Neural progenitor cell (in vitro differentiated cells): ENCODE measurements around the gene DIO3. TPM values are rescaled to one million over a fixed set of nuclear protein-coding genes. Genes with fewer than 3 reads are reported as not detected.

Experiments
- DNase-seq: peaks from one replicate; pipeline ENCODE4 v3.0.0-alpha.2; 2016; ENCODE audit warnings: low spot score
- H2AFZ ChIP-seq: fragments of 200-600 bp; sonication (generic); replicated peaks from 2 replicates; pipeline ENCODE4 v1.6.1; 2016; ENCODE audit warnings: antibody characterized with exemption
- H3F3A ChIP-seq: fragments of 200-600 bp; sonication (generic); 2 replicates; pipeline ENCODE4 v1.6.1; 2016; ENCODE audit warnings: antibody characterized with exemption, low read depth
- H3K27ac ChIP-seq: fragments of 200-600 bp; sonication (generic); 2 replicates; pipeline ENCODE4 v1.5.1; 2016; ENCODE audit warnings: mild to moderate bottlenecking
- H3K27me3 ChIP-seq: fragments of 200-600 bp; sonication (generic); 2 replicates; pipeline ENCODE4 v1.6.1; 2016; ENCODE audit warnings: mild to moderate bottlenecking, moderate library complexity
- H3K36me3 ChIP-seq: fragments of 200-600 bp; sonication (generic); 2 replicates; pipeline ENCODE4 v1.5.1; 2016
- H3K4me1 ChIP-seq: fragments of 200-600 bp; sonication (generic); 2 replicates; pipeline ENCODE4 v1.6.1; 2016; ENCODE audit warnings: mixed run types
- H3K4me2 ChIP-seq: fragments of 200-600 bp; sonication (generic); 2 replicates; pipeline ENCODE4 v1.6.1; 2016
- H3K4me3 ChIP-seq: fragments of 200-600 bp; sonication (generic); 2 replicates; pipeline ENCODE4 v1.5.1; 2016
- H3K79me2 ChIP-seq: fragments of 200-600 bp; sonication (generic); 2 replicates; pipeline ENCODE4 v1.6.1; 2016; ENCODE audit warnings: low read depth
- H3K9ac ChIP-seq: fragments of 200-600 bp; sonication (generic); 2 replicates; pipeline ENCODE4 v1.6.1; 2016
- H3K9me3 ChIP-seq: fragments of 200-600 bp; sonication (generic); 2 replicates; pipeline ENCODE4 v1.5.1; 2016; ENCODE audit warnings: low read depth
- H4K20me1 ChIP-seq: fragments of 200-600 bp; sonication (generic); 2 replicates; pipeline ENCODE4 v1.6.1; 2016; ENCODE audit warnings: low read depth
- H3K27ac Mint-ChIP-seq: 3 replicates; pipeline ENCODE4 v1.8.0; 2021; ENCODE audit warnings: mixed read lengths
- H3K27me3 Mint-ChIP-seq: 2 replicates; pipeline ENCODE4 v1.8.0; 2022; ENCODE audit warnings: low read depth, mild to moderate bottlenecking, inconsistent platforms, moderate library complexity, mixed read lengths; ENCODE audit not compliant: insufficient read depth
- H3K36me3 Mint-ChIP-seq: 3 replicates; pipeline ENCODE4 v1.8.0; 2021; ENCODE audit warnings: mixed read lengths
- H3K4me1 Mint-ChIP-seq: 3 replicates; pipeline ENCODE4 v1.8.0; 2021; ENCODE audit warnings: mixed read lengths
- H3K4me3 Mint-ChIP-seq: 3 replicates; pipeline ENCODE4 v1.8.0; 2021; ENCODE audit warnings: mild to moderate bottlenecking, moderate library complexity, mixed read lengths
- H3K9me3 Mint-ChIP-seq: 3 replicates; pipeline ENCODE4 v1.8.0; 2020; ENCODE audit warnings: mixed read lengths
- CTCF ChIP-seq: fragments of 200-600 bp; sonication (generic); IDR thresholded peaks from 2 replicates; pipeline ENCODE4 v1.5.1; 2017; ENCODE audit warnings: antibody characterized with exemption, mild to moderate bottlenecking
- EZH2 ChIP-seq: fragments of 200-600 bp; sonication (generic); IDR thresholded peaks from 2 replicates; pipeline ENCODE4 v1.6.1; 2017; ENCODE audit warnings: antibody characterized with exemption, mild to moderate bottlenecking, moderate library complexity
- EZH2phosphoT487 ChIP-seq: fragments of 200-600 bp; sonication (generic); IDR thresholded peaks from 2 replicates; pipeline ENCODE4 v1.6.1; 2017; ENCODE audit warnings: antibody characterized with exemption
- total RNA-seq: library from RNA; depleted of rRNA; stranded (reverse); fragments of >200 nt; gene quantifications from 2 replicates; pipeline ENCODE4 v1.2.3, GENCODE V29; 2015; ENCODE audit warnings: low replicate concordance

DIO3 gene
- total RNA-seq, 1 donor from 2014 or later: 0.90 TPM

DNA sequence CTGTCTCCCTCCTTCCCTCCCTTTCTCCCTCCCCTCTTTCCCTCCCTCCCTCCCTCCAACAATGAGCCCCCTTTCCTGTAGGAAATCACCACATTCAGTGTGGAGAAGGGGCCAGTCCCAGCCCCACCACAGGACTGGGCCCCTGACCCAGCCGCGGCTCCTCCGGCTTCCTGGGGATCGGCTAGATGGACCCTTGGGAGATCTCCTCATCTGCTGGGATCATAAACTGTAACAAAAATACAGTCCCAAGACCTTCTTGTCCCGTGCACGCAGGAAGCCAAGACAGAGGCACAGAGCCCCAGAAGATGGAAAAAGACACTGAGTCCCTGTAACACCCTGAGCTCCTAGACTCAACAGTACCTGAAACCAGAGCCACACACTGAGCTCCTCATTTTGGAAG is 23.9 kb downstream of the DIO3 start:
- no peak overlapping the region for H3K27ac Mint-ChIP-seq
- H3K36me3 Mint-ChIP-seq: no peaks in the 10 kb centered on the region

GRCh38 chr14:101586531-101587430 is 25.5 kb downstream of the DIO3 start:
- Histone ChIP-seq H3K9me3 (no peaks in the 10 kb centered on the region), H3K36me3 (no peaks in the 10 kb centered on the region), H3K4me2 (peak overlapping the region; percentile 64), H3K4me1 (peaks cover 31% of the 10 kb centered on the region), H3K79me2 (no peaks in the 10 kb centered on the region), H3F3A (peaks cover 13% of the 10 kb centered on the region), H2AFZ (peak overlapping the region; percentile 10), H3K4me3 (no peak overlapping the region), H3K9ac (no peak overlapping the region), H4K20me1 (no peaks in the 10 kb centered on the region), H3K27ac (peak overlapping the region; percentile 13), H3K27me3 (no peaks in the 10 kb centered on the region)
- H3K27me3 Mint-ChIP-seq: peaks cover 5% of the 10 kb centered on the region
- TF ChIP-seq CTCF: no peak
- H3K4me3 Mint-ChIP-seq: no peak overlapping the region
- H3K4me1 Mint-ChIP-seq: peaks cover 25% of the 10 kb centered on the region
- no peak for DNase-seq
- H3K27ac Mint-ChIP-seq: peak overlapping the region; percentile 72
- no peaks in the 10 kb centered on the region for H3K36me3 Mint-ChIP-seq
- no peaks in the 10 kb centered on the region for H3K9me3 Mint-ChIP-seq

More for the DNA sequence above, 23.9 kb downstream of the DIO3 start:
- no peaks in the 10 kb centered on the region for H3K79me2 ChIP-seq
- H3K9ac ChIP-seq: no peak overlapping the region
- H3F3A ChIP-seq: peaks cover 13% of the 10 kb centered on the region
- H3K27me3 ChIP-seq: peaks cover 5% of the 10 kb centered on the region
- no peaks in the 10 kb centered on the region for H3K9me3 ChIP-seq
- H3K4me1 ChIP-seq: peaks cover 31% of the 10 kb centered on the region
- no peak overlapping the region for H2AFZ ChIP-seq
- H4K20me1 ChIP-seq: no peaks in the 10 kb centered on the region
- H3K4me2 ChIP-seq: no peak overlapping the region
- Mint-ChIP-seq H3K4me3 (no peak overlapping the region), H3K4me1 (peaks cover 25% of the 10 kb centered on the region), H3K9me3 (peaks cover 2% of the 10 kb centered on the region), H3K27me3 (peaks cover 6% of the 10 kb centered on the region)
- no peak overlapping the region for H3K4me3 ChIP-seq
- no peak for DNase-seq
- no peak for TF ChIP-seq EZH2
- no peak for TF ChIP-seq CTCF
- TF ChIP-seq EZH2phosphoT487: no peak
- no peaks in the 10 kb centered on the region for H3K36me3 ChIP-seq
- no peak overlapping the region for H3K27ac ChIP-seq

DNA sequence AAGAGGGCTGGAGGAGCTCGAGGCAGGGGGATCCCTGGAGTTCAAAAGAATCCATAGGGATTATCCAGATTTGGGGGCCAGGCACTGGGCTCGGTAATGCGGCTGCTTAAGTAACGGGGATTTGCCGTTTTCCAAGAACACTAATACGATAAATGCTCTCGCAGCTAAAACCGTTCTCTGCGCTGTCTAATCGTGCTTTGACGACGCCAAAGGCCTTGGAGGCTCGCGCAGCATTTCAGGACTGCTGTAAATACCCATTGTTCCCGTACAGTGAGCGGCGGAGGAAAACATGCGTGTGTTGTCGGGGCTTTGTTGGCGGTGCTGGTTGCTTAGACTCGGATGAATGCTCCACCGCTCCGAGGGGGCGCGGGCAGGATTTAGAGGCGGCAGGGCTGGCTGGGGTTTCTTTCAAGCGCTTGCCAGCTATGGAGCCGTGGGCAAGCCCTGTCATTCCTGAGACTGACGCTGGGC is 26.2 kb downstream of the DIO3 start:
- H3K4me2 ChIP-seq: peak overlapping the region; percentile 64
- no peak overlapping the region for H3K27ac Mint-ChIP-seq
- no peaks in the 10 kb centered on the region for H3K9me3 ChIP-seq
- H3K4me3 ChIP-seq: no peak overlapping the region
- H3K36me3 ChIP-seq: no peaks in the 10 kb centered on the region
- peak overlapping the region; percentile 10 for H2AFZ ChIP-seq
- H4K20me1 ChIP-seq: no peaks in the 10 kb centered on the region
- peak overlapping the region; percentile 13 for H3K27ac ChIP-seq
- H3K4me1 ChIP-seq: peaks cover 31% of the 10 kb centered on the region
- no peaks in the 10 kb centered on the region for H3K9me3 Mint-ChIP-seq
- peaks cover 25% of the 10 kb centered on the region for H3K4me1 Mint-ChIP-seq
- peaks cover 13% of the 10 kb centered on the region for H3F3A ChIP-seq
- H3K27me3 Mint-ChIP-seq: peaks cover 3% of the 10 kb centered on the region
- TF ChIP-seq EZH2phosphoT487 (no peak), EZH2 (no peak), CTCF (no peak)
- H3K4me3 Mint-ChIP-seq: no peak overlapping the region
- DNase-seq: peak; percentile 85
- no peaks in the 10 kb centered on the region for H3K79me2 ChIP-seq
- no peaks in the 10 kb centered on the region for H3K27me3 ChIP-seq
- H3K36me3 Mint-ChIP-seq: no peaks in the 10 kb centered on the region
- H3K9ac ChIP-seq: no peak overlapping the region
